ENCODE data around the gene PTPRZ1.

PTPRZ1 gene

GRCh38 chr7:121873289-121874194 is 581 bp downstream of the PTPRZ1 start:
- Histone ChIP-seq H3K4me3 (ENCODE audit: low read depth, low read length) (peak overlapping the region; percentile 66), H3K27me3 (ENCODE audit: insufficient read depth, low read depth, severe bottlenecking) (peaks cover 18% of the 10 kb centered on the region), H3K36me3 (no peaks in the 10 kb centered on the region), H3K9me3 (ENCODE audit: severe bottlenecking) (no peaks in the 10 kb centered on the region), H3K27ac (no peak overlapping the region)
- TF ChIP-seq, protein P1, sequence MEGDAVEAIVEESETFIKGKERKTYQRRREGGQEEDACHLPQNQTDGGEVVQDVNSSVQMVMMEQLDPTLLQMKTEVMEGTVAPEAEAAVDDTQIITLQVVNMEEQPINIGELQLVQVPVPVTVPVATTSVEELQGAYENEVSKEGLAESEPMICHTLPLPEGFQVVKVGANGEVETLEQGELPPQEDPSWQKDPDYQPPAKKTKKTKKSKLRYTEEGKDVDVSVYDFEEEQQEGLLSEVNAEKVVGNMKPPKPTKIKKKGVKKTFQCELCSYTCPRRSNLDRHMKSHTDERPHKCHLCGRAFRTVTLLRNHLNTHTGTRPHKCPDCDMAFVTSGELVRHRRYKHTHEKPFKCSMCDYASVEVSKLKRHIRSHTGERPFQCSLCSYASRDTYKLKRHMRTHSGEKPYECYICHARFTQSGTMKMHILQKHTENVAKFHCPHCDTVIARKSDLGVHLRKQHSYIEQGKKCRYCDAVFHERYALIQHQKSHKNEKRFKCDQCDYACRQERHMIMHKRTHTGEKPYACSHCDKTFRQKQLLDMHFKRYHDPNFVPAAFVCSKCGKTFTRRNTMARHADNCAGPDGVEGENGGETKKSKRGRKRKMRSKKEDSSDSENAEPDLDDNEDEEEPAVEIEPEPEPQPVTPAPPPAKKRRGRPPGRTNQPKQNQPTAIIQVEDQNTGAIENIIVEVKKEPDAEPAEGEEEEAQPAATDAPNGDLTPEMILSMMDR (IDR thresholded peaks at IDR 0.05; ENCODE audit: low read depth, low read length): no peak
- peak; percentile 30 for DNase-seq

DNA sequence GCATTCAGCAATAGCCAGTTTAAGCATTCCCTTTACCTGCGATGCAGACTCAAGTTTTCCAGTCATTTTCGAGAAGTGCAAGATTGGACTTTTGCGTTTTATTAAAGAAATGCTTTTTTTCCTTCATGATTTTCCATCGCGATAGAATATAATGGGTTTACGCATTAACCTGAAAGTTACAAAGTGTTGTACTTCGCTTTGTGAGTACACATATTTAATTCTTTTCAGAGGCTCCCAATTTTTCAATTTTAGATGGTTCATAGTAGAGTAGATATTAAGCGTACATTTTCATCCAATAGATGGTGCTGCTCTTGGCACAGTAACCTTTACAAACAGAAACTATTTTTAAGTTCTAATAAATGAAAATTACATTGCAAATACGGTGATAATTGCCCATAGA is 1.3 kb downstream of the PTPRZ1 start:
- Histone ChIP-seq H3K36me3 (no peaks in the 10 kb centered on the region), H3K4me3 (ENCODE audit: low read depth, low read length) (no peak overlapping the region), H3K27ac (no peak overlapping the region), H3K9me3 (ENCODE audit: severe bottlenecking) (no peaks in the 10 kb centered on the region), H3K27me3 (ENCODE audit: insufficient read depth, low read depth, severe bottlenecking) (peaks cover 18% of the 10 kb centered on the region)
- no peak for DNase-seq
- TF ChIP-seq, protein P1 (IDR thresholded peaks at IDR 0.05; ENCODE audit: low read depth, low read length): no peak

DNA sequence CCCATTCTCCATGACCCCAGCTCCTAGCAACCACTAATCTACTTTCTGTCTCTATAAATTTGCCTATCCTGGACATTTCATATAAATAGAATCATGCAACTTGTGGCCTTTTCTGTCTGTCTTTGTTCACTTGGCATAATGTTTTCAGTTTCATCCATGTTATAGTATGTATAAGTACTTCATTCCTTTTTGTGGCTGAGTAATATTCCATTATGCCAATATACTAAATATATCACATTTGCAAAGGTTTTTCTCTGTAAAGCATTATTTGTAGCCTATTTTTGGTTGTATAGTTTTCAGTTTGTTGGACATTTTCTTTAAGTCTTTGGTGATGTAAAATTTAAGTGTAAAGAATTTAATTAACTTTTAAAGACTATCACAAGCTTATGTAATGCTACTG is 2.2 kb downstream of the PTPRZ1 start:
- peaks cover 18% of the 10 kb centered on the region for H3K27me3 ChIP-seq (ENCODE audit: insufficient read depth, low read depth, severe bottlenecking)
- H3K36me3 ChIP-seq: no peaks in the 10 kb centered on the region
- DNase-seq: no peak
- no peaks in the 10 kb centered on the region for H3K9me3 ChIP-seq (ENCODE audit: severe bottlenecking)
- TF ChIP-seq, protein P1 (IDR thresholded peaks at IDR 0.05; ENCODE audit: low read depth, low read length): no peak
- H3K27ac ChIP-seq: no peak overlapping the region
- no peak overlapping the region for H3K4me3 ChIP-seq (ENCODE audit: low read depth, low read length)

DNA sequence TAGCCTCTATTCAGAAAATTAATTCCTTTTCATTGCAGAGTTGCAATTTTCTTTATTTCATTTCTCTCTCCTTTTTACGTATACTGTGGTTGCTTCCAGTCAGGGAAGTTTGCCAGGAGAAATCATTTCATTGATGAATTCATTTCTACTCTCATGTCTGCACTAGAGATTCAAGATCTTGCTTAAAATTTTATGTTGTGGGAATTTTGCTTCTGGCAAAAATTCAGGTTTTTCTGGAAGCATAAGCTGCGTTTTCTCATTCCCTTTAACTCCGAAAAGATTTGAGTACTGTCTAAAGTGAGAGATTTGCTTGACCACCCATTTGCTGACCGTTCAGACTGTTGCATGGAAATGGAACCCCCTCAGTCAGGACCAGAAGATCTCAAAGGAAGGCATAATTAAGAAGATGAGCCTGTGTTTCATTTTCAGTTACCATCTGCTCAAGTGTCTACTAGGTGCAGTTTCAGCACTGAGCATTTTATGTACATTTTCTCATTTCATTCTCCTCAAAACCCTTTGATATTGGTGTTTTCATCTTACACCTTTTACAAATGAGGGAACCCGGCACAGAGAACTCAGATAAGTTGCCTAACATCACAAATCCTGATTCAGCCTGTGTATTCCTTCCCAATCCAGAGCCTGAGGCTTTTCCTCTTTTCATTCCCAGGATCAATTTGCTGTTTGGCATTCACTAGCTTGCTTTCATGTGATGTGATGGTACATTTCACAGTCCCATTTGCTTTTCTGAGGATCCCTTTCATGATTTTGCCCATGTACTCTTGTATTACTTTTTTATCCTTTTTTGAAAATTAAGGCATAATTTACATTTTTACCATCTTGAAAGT is 3.9 kb downstream of the PTPRZ1 start:
- H3K9me3 ChIP-seq (ENCODE audit: severe bottlenecking): no peaks in the 10 kb centered on the region

GRCh38 chr7:121878918-121879464 is 6.0 kb downstream of the PTPRZ1 start:
- no peak overlapping the region for H3K27ac ChIP-seq
- no peaks in the 10 kb centered on the region for H3K9me3 ChIP-seq (ENCODE audit: severe bottlenecking)
- TF ChIP-seq, protein P1 (IDR thresholded peaks at IDR 0.05; ENCODE audit: low read depth, low read length): no peak

More for the DNA sequence above, 3.9 kb downstream of the PTPRZ1 start:
- H3K4me3 ChIP-seq (ENCODE audit: low read depth, low read length): no peak overlapping the region
- peaks cover 18% of the 10 kb centered on the region for H3K27me3 ChIP-seq (ENCODE audit: insufficient read depth, low read depth, severe bottlenecking)
- no peaks in the 10 kb centered on the region for H3K36me3 ChIP-seq
- no peak overlapping the region for H3K27ac ChIP-seq
- DNase-seq: no peak
- TF ChIP-seq, protein P1 (IDR thresholded peaks at IDR 0.05; ENCODE audit: low read depth, low read length): no peak

More at GRCh38 chr7:121878918-121879464, 6.0 kb downstream of the PTPRZ1 start:
- no peak for DNase-seq
- H3K27me3 ChIP-seq (ENCODE audit: insufficient read depth, low read depth, severe bottlenecking): no peaks in the 10 kb centered on the region
- H3K4me3 ChIP-seq (ENCODE audit: low read depth, low read length): no peak overlapping the region
- H3K36me3 ChIP-seq: no peaks in the 10 kb centered on the region
